ENCODE results near the gene GRM8.
"Not testable (repeated sequence)": the region's sequence is repeated elsewhere in the genome, so short reads cannot be mapped to it uniquely, and the experiment has no call there.

DNA sequence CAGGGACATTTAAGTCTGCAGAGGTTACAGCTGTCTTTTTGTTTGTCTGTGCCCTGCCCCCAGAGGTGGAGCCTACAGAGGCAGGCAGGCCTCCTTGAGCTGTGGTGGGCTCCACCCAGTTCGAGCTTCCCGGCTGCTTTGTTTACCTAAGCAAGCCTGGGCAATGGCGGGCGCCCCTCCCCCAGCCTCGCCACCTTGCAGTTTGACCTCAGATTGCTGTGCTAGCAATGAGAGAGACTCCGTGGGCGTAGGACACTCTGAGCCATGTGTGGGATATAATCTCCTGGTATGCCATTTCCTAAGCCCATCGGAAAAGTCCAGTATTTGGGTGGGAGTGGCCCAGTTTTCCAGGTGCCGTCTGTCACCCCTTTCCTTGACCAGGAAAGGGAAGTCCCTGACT lies 421.5 kb downstream of the GRM8 start:
- TF ChIP-seq POLR2A (conservative IDR thresholded peaks at IDR 0.05); XRCC5 (IDR thresholded peaks at IDR 0.05; ENCODE audit: low read depth, low read length); CREB1 (IDR thresholded peaks at IDR 0.05); CREB1 (CRISPR knock-in tag; IDR thresholded peaks at IDR 0.05); TCF7 (IDR thresholded peaks at IDR 0.05; ENCODE audit: borderline replicate concordance); POLR2AphosphoS5 (IDR thresholded peaks at IDR 0.05; ENCODE audit: control insufficient read depth, insufficient read depth, low read depth, low read length); SP1 (CRISPR knock-in tag; IDR thresholded peaks at IDR 0.05); MEF2A (IDR thresholded peaks at IDR 0.05; ENCODE audit: control insufficient read depth, low read depth, low read length); ZNF175 (CRISPR knock-in tag; IDR thresholded peaks at IDR 0.05; ENCODE audit: low read depth); SIRT6 (IDR thresholded peaks at IDR 0.05; ENCODE audit: low read depth, low read length): not testable (repeated sequence)
- TF ChIP-seq, protein P1, sequence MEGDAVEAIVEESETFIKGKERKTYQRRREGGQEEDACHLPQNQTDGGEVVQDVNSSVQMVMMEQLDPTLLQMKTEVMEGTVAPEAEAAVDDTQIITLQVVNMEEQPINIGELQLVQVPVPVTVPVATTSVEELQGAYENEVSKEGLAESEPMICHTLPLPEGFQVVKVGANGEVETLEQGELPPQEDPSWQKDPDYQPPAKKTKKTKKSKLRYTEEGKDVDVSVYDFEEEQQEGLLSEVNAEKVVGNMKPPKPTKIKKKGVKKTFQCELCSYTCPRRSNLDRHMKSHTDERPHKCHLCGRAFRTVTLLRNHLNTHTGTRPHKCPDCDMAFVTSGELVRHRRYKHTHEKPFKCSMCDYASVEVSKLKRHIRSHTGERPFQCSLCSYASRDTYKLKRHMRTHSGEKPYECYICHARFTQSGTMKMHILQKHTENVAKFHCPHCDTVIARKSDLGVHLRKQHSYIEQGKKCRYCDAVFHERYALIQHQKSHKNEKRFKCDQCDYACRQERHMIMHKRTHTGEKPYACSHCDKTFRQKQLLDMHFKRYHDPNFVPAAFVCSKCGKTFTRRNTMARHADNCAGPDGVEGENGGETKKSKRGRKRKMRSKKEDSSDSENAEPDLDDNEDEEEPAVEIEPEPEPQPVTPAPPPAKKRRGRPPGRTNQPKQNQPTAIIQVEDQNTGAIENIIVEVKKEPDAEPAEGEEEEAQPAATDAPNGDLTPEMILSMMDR (IDR thresholded peaks at IDR 0.05 in 2 of 3, conservative IDR thresholded peaks at IDR 0.05 in 1 of 3; ENCODE audit: insufficient read depth in 2 of 3, low read depth in 1 of 3, low read length in 3 of 3) = not testable (repeated sequence)
- TF ChIP-seq, protein P2, sequence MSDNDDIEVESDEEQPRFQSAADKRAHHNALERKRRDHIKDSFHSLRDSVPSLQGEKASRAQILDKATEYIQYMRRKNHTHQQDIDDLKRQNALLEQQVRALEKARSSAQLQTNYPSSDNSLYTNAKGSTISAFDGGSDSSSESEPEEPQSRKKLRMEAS (CRISPR knock-in tag; IDR thresholded peaks at IDR 0.05) = not testable (repeated sequence)
- TF ChIP-seq, protein P3, sequence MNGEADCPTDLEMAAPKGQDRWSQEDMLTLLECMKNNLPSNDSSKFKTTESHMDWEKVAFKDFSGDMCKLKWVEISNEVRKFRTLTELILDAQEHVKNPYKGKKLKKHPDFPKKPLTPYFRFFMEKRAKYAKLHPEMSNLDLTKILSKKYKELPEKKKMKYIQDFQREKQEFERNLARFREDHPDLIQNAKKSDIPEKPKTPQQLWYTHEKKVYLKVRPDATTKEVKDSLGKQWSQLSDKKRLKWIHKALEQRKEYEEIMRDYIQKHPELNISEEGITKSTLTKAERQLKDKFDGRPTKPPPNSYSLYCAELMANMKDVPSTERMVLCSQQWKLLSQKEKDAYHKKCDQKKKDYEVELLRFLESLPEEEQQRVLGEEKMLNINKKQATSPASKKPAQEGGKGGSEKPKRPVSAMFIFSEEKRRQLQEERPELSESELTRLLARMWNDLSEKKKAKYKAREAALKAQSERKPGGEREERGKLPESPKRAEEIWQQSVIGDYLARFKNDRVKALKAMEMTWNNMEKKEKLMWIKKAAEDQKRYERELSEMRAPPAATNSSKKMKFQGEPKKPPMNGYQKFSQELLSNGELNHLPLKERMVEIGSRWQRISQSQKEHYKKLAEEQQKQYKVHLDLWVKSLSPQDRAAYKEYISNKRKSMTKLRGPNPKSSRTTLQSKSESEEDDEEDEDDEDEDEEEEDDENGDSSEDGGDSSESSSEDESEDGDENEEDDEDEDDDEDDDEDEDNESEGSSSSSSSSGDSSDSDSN (IDR thresholded peaks at IDR 0.05; ENCODE audit: borderline replicate concordance in 1 of 2, low read depth in 2 of 2, low read length in 2 of 2) = not testable (repeated sequence)

Measured in K562 (cell line).